H1 (cell line): ENCODE results near the gene ACSL4.
A peak's percentile ranks its signal among the peaks of the same experiment; 100 is the strongest.

ENCODE experiments used
- ATF3 ChIP-seq: IDR thresholded peaks from 2 replicates; pipeline ENCODE4 v1.6.1; 2011; ENCODE audit warnings: low read depth, mild to moderate bottlenecking, low read length; ENCODE audit not compliant: insufficient read depth
- BACH1 ChIP-seq: IDR thresholded peaks from 2 replicates; pipeline ENCODE4 v1.6.1; 2012; ENCODE audit warnings: low read length, improper control_type of control experiment
- CTCF ChIP-seq, 3 experiments: IDR thresholded peaks; 1 replicate in 2 of 3; 2 replicates in 1 of 3; pipeline versions ENCODE4 v1.5.1 to v1.6.1; 2011; ENCODE audit warnings: low read length in 3 of 3, mild to moderate bottlenecking in 3 of 3, inconsistent platforms in 2 of 3, low read depth in 1 of 3, moderate library complexity in 1 of 3; ENCODE audit not compliant: insufficient read depth in 1 of 3; ENCODE audit errors: control extremely low read depth in 1 of 3
- EP300 ChIP-seq, 2 experiments: IDR thresholded peaks; 1 replicate in 1 of 2; 2 replicates in 1 of 2; pipeline ENCODE4 v1.6.1; 2011 to 2012; ENCODE audit warnings: low read depth in 2 of 2, low read length in 2 of 2, mild to moderate bottlenecking in 2 of 2, borderline replicate concordance in 1 of 2, inconsistent platforms in 1 of 2, moderate library complexity in 1 of 2
- EZH2 ChIP-seq: fragments of 200-600 bp; sonication (generic); IDR thresholded peaks from 2 replicates; pipeline ENCODE4 v1.7.1; 2012; ENCODE audit warnings: low read depth, mild to moderate bottlenecking, moderate library complexity, low read length, inconsistent platforms; ENCODE audit not compliant: severe bottlenecking
- KDM5A ChIP-seq: fragments of 200-600 bp; IDR thresholded peaks from 2 replicates; pipeline ENCODE4 v1.7.1; 2012; ENCODE audit warnings: mild to moderate bottlenecking, low read length, inconsistent platforms, mixed read lengths
- MAX ChIP-seq: IDR thresholded peaks from 2 replicates; pipeline ENCODE4 v1.6.1; 2012; ENCODE audit warnings: inconsistent platforms
- POLR2AphosphoS5 ChIP-seq: IDR thresholded peaks from 2 replicates; pipeline ENCODE4 v1.6.1; 2011; ENCODE audit warnings: low read depth, low read length
- RAD21 ChIP-seq, 2 experiments: IDR thresholded peaks in 1 of 2; conservative IDR thresholded peaks in 1 of 2; 2 replicates each; pipeline ENCODE4 v1.6.1; 2011; ENCODE audit warnings: low read depth in 2 of 2, low read length in 2 of 2, improper control_type of control experiment in 1 of 2, inconsistent platforms in 1 of 2, mild to moderate bottlenecking in 1 of 2, moderate library complexity in 1 of 2
- SIX5 ChIP-seq: IDR thresholded peaks from 2 replicates; pipeline ENCODE4 v1.6.1; 2011; ENCODE audit warnings: mild to moderate bottlenecking, low read depth, low read length
- TCF12 ChIP-seq: IDR thresholded peaks from 2 replicates; pipeline ENCODE4 v1.6.1; 2011; ENCODE audit warnings: low read depth, mild to moderate bottlenecking, low read length
- YY1 ChIP-seq: IDR thresholded peaks from 2 replicates; pipeline ENCODE4 v1.6.1; 2011; ENCODE audit warnings: low read depth, mild to moderate bottlenecking, low read length
- TF ChIP-seq, protein P1 (sequence below): IDR thresholded peaks from 2 replicates; pipeline ENCODE4 v1.6.1; 2011; ENCODE audit warnings: low read length, improper control_type of control experiment
- TF ChIP-seq, protein P2 (sequence below): fragments of 300-600 bp; sonication (generic); IDR thresholded peaks from 2 replicates; pipeline ENCODE4 v1.7.1; 2012; ENCODE audit warnings: low read length, moderate library complexity, mild to moderate bottlenecking, inconsistent platforms; ENCODE audit not compliant: insufficient replicate concordance

- no peak for TF ChIP-seq YY1
- TF ChIP-seq EZH2, result no peak
- TF ChIP-seq, protein P1, sequence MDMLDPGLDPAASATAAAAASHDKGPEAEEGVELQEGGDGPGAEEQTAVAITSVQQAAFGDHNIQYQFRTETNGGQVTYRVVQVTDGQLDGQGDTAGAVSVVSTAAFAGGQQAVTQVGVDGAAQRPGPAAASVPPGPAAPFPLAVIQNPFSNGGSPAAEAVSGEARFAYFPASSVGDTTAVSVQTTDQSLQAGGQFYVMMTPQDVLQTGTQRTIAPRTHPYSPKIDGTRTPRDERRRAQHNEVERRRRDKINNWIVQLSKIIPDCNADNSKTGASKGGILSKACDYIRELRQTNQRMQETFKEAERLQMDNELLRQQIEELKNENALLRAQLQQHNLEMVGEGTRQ, result no peak
- TF ChIP-seq, protein P2, sequence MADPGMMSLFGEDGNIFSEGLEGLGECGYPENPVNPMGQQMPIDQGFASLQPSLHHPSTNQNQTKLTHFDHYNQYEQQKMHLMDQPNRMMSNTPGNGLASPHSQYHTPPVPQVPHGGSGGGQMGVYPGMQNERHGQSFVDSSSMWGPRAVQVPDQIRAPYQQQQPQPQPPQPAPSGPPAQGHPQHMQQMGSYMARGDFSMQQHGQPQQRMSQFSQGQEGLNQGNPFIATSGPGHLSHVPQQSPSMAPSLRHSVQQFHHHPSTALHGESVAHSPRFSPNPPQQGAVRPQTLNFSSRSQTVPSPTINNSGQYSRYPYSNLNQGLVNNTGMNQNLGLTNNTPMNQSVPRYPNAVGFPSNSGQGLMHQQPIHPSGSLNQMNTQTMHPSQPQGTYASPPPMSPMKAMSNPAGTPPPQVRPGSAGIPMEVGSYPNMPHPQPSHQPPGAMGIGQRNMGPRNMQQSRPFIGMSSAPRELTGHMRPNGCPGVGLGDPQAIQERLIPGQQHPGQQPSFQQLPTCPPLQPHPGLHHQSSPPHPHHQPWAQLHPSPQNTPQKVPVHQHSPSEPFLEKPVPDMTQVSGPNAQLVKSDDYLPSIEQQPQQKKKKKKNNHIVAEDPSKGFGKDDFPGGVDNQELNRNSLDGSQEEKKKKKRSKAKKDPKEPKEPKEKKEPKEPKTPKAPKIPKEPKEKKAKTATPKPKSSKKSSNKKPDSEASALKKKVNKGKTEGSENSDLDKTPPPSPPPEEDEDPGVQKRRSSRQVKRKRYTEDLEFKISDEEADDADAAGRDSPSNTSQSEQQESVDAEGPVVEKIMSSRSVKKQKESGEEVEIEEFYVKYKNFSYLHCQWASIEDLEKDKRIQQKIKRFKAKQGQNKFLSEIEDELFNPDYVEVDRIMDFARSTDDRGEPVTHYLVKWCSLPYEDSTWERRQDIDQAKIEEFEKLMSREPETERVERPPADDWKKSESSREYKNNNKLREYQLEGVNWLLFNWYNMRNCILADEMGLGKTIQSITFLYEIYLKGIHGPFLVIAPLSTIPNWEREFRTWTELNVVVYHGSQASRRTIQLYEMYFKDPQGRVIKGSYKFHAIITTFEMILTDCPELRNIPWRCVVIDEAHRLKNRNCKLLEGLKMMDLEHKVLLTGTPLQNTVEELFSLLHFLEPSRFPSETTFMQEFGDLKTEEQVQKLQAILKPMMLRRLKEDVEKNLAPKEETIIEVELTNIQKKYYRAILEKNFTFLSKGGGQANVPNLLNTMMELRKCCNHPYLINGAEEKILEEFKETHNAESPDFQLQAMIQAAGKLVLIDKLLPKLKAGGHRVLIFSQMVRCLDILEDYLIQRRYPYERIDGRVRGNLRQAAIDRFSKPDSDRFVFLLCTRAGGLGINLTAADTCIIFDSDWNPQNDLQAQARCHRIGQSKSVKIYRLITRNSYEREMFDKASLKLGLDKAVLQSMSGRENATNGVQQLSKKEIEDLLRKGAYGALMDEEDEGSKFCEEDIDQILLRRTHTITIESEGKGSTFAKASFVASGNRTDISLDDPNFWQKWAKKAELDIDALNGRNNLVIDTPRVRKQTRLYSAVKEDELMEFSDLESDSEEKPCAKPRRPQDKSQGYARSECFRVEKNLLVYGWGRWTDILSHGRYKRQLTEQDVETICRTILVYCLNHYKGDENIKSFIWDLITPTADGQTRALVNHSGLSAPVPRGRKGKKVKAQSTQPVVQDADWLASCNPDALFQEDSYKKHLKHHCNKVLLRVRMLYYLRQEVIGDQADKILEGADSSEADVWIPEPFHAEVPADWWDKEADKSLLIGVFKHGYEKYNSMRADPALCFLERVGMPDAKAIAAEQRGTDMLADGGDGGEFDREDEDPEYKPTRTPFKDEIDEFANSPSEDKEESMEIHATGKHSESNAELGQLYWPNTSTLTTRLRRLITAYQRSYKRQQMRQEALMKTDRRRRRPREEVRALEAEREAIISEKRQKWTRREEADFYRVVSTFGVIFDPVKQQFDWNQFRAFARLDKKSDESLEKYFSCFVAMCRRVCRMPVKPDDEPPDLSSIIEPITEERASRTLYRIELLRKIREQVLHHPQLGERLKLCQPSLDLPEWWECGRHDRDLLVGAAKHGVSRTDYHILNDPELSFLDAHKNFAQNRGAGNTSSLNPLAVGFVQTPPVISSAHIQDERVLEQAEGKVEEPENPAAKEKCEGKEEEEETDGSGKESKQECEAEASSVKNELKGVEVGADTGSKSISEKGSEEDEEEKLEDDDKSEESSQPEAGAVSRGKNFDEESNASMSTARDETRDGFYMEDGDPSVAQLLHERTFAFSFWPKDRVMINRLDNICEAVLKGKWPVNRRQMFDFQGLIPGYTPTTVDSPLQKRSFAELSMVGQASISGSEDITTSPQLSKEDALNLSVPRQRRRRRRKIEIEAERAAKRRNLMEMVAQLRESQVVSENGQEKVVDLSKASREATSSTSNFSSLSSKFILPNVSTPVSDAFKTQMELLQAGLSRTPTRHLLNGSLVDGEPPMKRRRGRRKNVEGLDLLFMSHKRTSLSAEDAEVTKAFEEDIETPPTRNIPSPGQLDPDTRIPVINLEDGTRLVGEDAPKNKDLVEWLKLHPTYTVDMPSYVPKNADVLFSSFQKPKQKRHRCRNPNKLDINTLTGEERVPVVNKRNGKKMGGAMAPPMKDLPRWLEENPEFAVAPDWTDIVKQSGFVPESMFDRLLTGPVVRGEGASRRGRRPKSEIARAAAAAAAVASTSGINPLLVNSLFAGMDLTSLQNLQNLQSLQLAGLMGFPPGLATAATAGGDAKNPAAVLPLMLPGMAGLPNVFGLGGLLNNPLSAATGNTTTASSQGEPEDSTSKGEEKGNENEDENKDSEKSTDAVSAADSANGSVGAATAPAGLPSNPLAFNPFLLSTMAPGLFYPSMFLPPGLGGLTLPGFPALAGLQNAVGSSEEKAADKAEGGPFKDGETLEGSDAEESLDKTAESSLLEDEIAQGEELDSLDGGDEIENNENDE, result no peak
- TF ChIP-seq MAX, result no peak
- TF ChIP-seq ATF3, result no peak
- peak in 2 of 3 experiments; percentile 42 to 64; a peak in 3 of 4 replicates for TF ChIP-seq CTCF (IDR thresholded peaks at IDR 0.05; ENCODE audit: control extremely low read depth in 1 of 3, insufficient read depth in 1 of 3, low read depth in 1 of 3, low read length in 3 of 3)
- no peak for TF ChIP-seq EP300 (IDR thresholded peaks at IDR 0.05; ENCODE audit: borderline replicate concordance in 1 of 2, low read depth in 2 of 2, low read length in 2 of 2)
- TF ChIP-seq POLR2AphosphoS5, result no peak
- no peak for TF ChIP-seq KDM5A
- TF ChIP-seq BACH1, result no peak
- no peak for TF ChIP-seq TCF12
- TF ChIP-seq RAD21 (IDR thresholded peaks at IDR 0.05 in 1 of 2, conservative IDR thresholded peaks at IDR 0.05 in 1 of 2; ENCODE audit: low read depth in 2 of 2, low read length in 2 of 2), result peak; percentile 27 to 39; a peak in 3 of 4 replicates
- TF ChIP-seq SIX5, result no peak
These were observed 97.9 kb downstream of the ACSL4 start for GRCh38 chrX:109635146-109635545.
